Endodermal cell (in vitro differentiated cells): ENCODE results near the gene CDADC1. TPM values are rescaled to one million over a fixed set of nuclear protein-coding genes. Genes with fewer than 3 reads are reported as not detected.

ENCODE experiments used
- DNase-seq: peaks from one replicate; pipeline ENCODE4 v3.0.0-alpha.2; 2017
- H3K27ac ChIP-seq: 2 replicates; pipeline ENCODE4 v1.5.1; 2013; ENCODE audit warnings: mild to moderate bottlenecking, low read depth, low read length, moderate library complexity
- H3K27me3 ChIP-seq: 2 replicates; pipeline ENCODE4 v1.6.1; 2013; ENCODE audit warnings: mild to moderate bottlenecking, low read length, moderate library complexity; ENCODE audit not compliant: insufficient read depth, control insufficient read depth, poor library complexity, severe bottlenecking
- H3K36me3 ChIP-seq: 2 replicates; pipeline ENCODE4 v1.7.0; 2013; ENCODE audit warnings: mild to moderate bottlenecking, low read length, moderate library complexity; ENCODE audit not compliant: control insufficient read depth, insufficient read depth
- H3K4me1 ChIP-seq: one replicate; pipeline ENCODE4 v1.7.0; 2013; ENCODE audit warnings: low read length; ENCODE audit not compliant: control insufficient read depth, insufficient read depth
- H3K4me3 ChIP-seq: 2 replicates; pipeline ENCODE4 v1.5.1; 2013; ENCODE audit warnings: mild to moderate bottlenecking, low read length, moderate library complexity
- H3K9ac ChIP-seq: 2 replicates; pipeline ENCODE4 v1.6.1; 2013; ENCODE audit warnings: mild to moderate bottlenecking, low read length, moderate library complexity; ENCODE audit not compliant: poor library complexity, severe bottlenecking; ENCODE audit errors: extremely low read depth
- H3K9me3 ChIP-seq: 2 replicates; pipeline ENCODE4 v1.6.1; 2013; ENCODE audit warnings: mild to moderate bottlenecking, low read length, moderate library complexity; ENCODE audit not compliant: control insufficient read depth
- H3K27ac Mint-ChIP-seq: 2 replicates; pipeline ENCODE4 v1.8.0; 2020; ENCODE audit warnings: mixed read lengths
- H3K27me3 Mint-ChIP-seq: 2 replicates; pipeline ENCODE4 v1.8.0; 2021; ENCODE audit warnings: mild to moderate bottlenecking, mixed read lengths; ENCODE audit not compliant: insufficient read depth
- H3K36me3 Mint-ChIP-seq: 2 replicates; pipeline ENCODE4 v1.8.0; 2020; ENCODE audit warnings: low read depth, mixed read lengths
- H3K4me1 Mint-ChIP-seq: 2 replicates; pipeline ENCODE4 v1.8.0; 2020; ENCODE audit warnings: mixed read lengths
- H3K4me3 Mint-ChIP-seq: 2 replicates; pipeline ENCODE4 v1.8.0; 2020; ENCODE audit warnings: mild to moderate bottlenecking, moderate library complexity, mixed read lengths
- H3K9me3 Mint-ChIP-seq: 2 replicates; pipeline ENCODE4 v1.8.0; 2020; ENCODE audit warnings: mild to moderate bottlenecking, mixed read lengths
- WGBS, 2 experiments: methylation state at CpG; one replicate each; pipeline versions ENCODE4 v1.1.5 to v1.1.7; 2013; ENCODE audit warnings: missing lambda C conversion rate in 2 of 2, mixed read lengths in 1 of 2; ENCODE audit not compliant: insufficient coverage in 1 of 2, insufficient read length in 1 of 2; 5-methylcytosine and 5-hydroxymethylcytosine counted together
- total RNA-seq, 2 donors: library from RNA; stranded (reverse); fragmentation: NEBNext Ultra II Directional in 1 of 2; extraction: Animal tissue kit (Norgen Biotek cat#: 25700) in 1 of 2; gene quantifications; 2 replicates in 1 of 2; 3 replicates in 1 of 2; pipeline ENCODE4 v1.2.1, GENCODE V29; 2021
- TF ChIP-seq, protein P1 (sequence below): fragments of 200-600 bp; sonication (generic); conservative IDR thresholded peaks from 2 replicates; pipeline ENCODE4 v1.5.0; 2021; ENCODE audit warnings: antibody characterized with exemption, mild to moderate bottlenecking

The CDADC1 gene
- total RNA-seq, 2 donors from 2014 or later, result 6.0 to 15.8 TPM

DNA sequence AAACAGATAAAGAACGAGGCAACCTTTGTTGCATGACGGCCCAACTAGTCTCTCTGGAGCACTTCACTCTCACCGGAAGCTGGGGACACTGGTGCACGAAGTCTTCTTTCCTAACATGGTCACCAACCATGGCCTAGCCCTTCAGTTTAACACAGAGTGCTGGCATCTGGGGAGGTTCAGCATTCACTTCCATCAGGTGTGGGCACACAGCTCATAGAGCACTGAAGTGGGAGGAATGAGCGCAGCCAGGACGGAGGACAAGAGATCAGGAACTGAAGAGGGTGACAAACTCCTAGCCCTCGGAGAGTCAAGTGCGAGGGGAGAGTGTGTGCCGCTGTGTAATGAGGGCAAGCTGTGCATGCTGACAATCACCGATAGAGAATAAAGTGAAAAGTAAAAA lies 92.4 kb downstream of the CDADC1 start:
- H3K9me3 Mint-ChIP-seq, result no peaks in the 10 kb centered on the region
- WGBS, 2 experiments, result 89 to 96% methylated on average over 6 to 9 of the region's 10 CpGs
- no peak overlapping the region for H3K4me3 Mint-ChIP-seq
- H3K9me3 ChIP-seq, result no peaks in the 10 kb centered on the region
- H3K27me3 Mint-ChIP-seq, result no peaks in the 10 kb centered on the region
- no peak for DNase-seq
- no peaks in the 10 kb centered on the region for H3K4me1 Mint-ChIP-seq
- no peaks in the 10 kb centered on the region for H3K36me3 Mint-ChIP-seq
- peaks cover 11% of the 10 kb centered on the region for H3K4me1 ChIP-seq
- no peaks in the 10 kb centered on the region for H3K36me3 ChIP-seq
- H3K4me3 ChIP-seq, result no peak overlapping the region
- H3K9ac ChIP-seq, result no peak overlapping the region
- TF ChIP-seq, protein P1, sequence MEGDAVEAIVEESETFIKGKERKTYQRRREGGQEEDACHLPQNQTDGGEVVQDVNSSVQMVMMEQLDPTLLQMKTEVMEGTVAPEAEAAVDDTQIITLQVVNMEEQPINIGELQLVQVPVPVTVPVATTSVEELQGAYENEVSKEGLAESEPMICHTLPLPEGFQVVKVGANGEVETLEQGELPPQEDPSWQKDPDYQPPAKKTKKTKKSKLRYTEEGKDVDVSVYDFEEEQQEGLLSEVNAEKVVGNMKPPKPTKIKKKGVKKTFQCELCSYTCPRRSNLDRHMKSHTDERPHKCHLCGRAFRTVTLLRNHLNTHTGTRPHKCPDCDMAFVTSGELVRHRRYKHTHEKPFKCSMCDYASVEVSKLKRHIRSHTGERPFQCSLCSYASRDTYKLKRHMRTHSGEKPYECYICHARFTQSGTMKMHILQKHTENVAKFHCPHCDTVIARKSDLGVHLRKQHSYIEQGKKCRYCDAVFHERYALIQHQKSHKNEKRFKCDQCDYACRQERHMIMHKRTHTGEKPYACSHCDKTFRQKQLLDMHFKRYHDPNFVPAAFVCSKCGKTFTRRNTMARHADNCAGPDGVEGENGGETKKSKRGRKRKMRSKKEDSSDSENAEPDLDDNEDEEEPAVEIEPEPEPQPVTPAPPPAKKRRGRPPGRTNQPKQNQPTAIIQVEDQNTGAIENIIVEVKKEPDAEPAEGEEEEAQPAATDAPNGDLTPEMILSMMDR, result no peak
- H3K27me3 ChIP-seq, result no peaks in the 10 kb centered on the region
- H3K27ac Mint-ChIP-seq, result no peak overlapping the region
- no peak overlapping the region for H3K27ac ChIP-seq

DNA sequence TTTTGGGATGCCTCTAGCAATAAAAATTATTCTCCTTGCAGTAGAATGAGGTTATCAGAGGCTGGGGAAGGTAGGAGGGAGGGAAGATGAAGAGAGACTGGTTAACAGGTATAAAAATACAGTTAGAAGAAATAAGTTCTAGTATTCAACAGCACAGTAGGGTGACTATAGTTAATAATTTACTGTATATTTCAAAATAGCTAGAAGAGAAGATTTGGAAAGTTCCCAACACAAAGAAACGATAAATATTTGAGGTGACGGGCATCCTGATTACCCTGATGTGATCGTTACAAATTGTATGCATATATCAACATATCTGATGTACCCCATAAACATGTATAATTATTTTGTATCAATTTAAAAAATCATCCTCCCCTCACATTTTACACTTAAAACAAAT lies 93.8 kb downstream of the CDADC1 start:
- Histone ChIP-seq H3K36me3 (no peaks in the 10 kb centered on the region), H3K4me3 (no peak overlapping the region), H3K27ac (no peak overlapping the region), H3K4me1 (no peaks in the 10 kb centered on the region), H3K27me3 (no peaks in the 10 kb centered on the region), H3K9me3 (no peaks in the 10 kb centered on the region), H3K9ac (no peak overlapping the region)
- Mint-ChIP-seq H3K4me3 (no peak overlapping the region), H3K27ac (no peak overlapping the region), H3K36me3 (no peaks in the 10 kb centered on the region), H3K4me1 (no peaks in the 10 kb centered on the region), H3K9me3 (no peaks in the 10 kb centered on the region), H3K27me3 (no peaks in the 10 kb centered on the region)
- WGBS, 2 experiments, result 85% methylated on average over 3 of the region's 3 CpGs; no CpG with 5 or more reads in 1 of the 2 experiments
- TF ChIP-seq, protein P1, result no peak
- DNase-seq, result no peak

DNA sequence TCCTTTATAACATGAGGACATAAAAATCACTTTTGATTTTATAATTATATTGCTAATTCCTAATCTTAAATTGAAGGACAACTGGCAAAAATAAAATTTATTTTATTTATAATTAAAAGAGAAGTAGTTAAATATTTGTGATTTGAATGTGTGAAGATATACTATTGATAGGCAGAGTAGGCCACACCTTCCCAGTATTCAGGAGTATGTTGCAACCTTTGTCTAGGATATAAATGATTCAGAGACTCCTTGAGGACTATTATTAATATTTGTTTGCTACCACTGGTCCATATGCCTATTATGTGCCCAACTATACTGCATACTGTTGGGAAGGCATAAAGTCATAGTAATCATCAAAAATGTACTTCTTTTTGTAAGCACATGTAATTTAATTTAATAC lies 94.2 kb downstream of the CDADC1 start:
- H3K27ac ChIP-seq, result no peak overlapping the region
- no peaks in the 10 kb centered on the region for H3K36me3 ChIP-seq
- H3K27me3 ChIP-seq, result no peaks in the 10 kb centered on the region
- no peak overlapping the region for H3K9ac ChIP-seq
- Mint-ChIP-seq H3K4me3 (no peak overlapping the region), H3K9me3 (no peaks in the 10 kb centered on the region), H3K27me3 (no peaks in the 10 kb centered on the region), H3K27ac (no peak overlapping the region), H3K36me3 (no peaks in the 10 kb centered on the region), H3K4me1 (no peaks in the 10 kb centered on the region)
- TF ChIP-seq, protein P1, result no peak
- no peaks in the 10 kb centered on the region for H3K4me1 ChIP-seq
- no peak overlapping the region for H3K4me3 ChIP-seq
- no peak for DNase-seq
- H3K9me3 ChIP-seq, result no peaks in the 10 kb centered on the region
